Measurements from ENCODE around the gene FAM187B.

The FAM187B gene

DNA sequence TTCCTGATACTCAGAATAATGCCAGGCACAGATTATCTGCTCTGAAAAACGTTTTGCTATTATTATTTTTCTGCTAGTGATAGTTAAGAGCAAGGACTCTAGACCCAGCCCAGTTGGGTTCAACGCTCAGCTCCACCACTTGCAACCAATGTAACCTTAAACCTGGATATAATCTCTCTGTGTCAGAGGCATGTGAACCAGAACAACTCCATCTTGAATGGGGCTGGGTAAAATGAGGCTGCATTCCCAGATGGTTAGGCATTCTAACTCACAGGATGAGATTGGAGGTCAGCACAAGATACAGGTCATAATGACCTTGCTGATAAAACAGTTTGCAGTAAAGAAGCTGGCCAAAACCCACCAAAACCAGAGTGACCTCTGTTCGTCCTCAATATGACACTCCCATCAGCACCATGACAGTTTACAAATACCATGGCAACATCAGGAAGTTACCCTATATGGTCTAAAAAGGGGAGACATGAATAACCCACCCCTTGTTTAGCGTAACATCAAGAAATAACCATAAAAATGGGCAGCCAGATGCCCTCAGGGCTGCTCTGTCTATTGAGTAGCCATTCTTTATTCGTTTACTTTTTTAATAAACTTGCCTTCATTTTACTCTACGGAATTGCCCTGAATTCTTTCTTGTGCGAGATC is 13.6 kb downstream of the FAM187B start:
- no peak overlapping the region for H3K4me3 Mint-ChIP-seq

DNA sequence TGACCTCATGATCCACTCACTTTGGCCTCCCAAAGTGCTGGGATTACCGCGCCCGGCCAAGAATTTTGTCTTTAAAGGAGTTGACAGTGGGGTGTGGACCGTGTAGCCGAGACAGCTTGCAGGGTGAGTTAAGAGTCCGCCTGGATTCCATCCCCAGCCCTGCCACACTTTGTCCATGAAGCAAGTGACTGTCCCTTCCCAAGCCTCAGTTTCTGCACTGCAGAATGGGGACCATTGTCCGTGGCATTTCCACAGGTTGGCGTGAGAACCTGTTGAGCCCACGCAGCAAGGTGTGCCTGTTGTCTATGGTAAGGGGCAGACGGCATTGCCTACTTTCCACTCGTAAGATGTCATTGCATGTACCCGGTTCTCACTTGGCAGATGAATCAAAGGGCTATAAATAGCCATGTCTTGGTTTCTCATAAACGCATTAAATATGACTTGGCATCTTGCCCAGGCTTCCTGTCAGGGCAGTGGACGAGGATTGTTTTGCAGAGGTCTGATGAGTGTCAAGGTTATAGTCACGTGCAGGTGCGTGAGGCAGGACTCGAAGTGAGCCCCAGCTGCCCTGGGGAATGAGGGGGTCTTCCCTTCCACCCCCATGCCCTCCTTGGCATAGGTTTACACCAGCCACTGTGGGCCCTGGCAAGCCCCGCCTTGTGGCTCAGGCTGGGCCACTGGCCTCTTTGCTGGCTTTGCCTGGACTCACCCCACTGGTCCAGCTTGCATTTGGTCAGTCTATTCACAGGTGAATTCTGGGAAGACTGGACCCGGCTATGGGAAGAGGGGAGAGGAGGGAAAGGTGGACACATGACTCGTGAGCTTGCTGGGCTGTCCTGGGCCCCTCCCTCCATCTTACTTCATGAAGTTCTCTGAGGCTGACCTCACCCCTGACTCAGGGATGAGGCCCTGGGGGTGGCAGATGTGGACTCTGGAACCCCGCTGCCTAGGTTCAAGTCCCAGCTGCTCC is 14.6 kb downstream of the FAM187B start:
- no peaks in the 10 kb centered on the region for H3K27me3 Mint-ChIP-seq
- H3K27ac Mint-ChIP-seq = peak overlapping the region; percentile 96
- H3K9me3 Mint-ChIP-seq = peaks cover 13% of the 10 kb centered on the region
- DNase-seq = peak; percentile 76
- peak overlapping the region; percentile 61 for H3K4me3 Mint-ChIP-seq
- H3K4me1 Mint-ChIP-seq (ENCODE audit: low read depth) = peaks cover 74% of the 10 kb centered on the region
- H3K36me3 Mint-ChIP-seq (ENCODE audit: low read depth) = no peaks in the 10 kb centered on the region

More for the DNA sequence above, 13.6 kb downstream of the FAM187B start:
- peak; percentile 14 for DNase-seq
- Mint-ChIP-seq H3K4me1 (ENCODE audit: low read depth) (peaks cover 69% of the 10 kb centered on the region), H3K27ac (peak overlapping the region; percentile 96), H3K36me3 (ENCODE audit: low read depth) (no peaks in the 10 kb centered on the region), H3K27me3 (no peaks in the 10 kb centered on the region), H3K9me3 (peaks cover 13% of the 10 kb centered on the region)

DNA sequence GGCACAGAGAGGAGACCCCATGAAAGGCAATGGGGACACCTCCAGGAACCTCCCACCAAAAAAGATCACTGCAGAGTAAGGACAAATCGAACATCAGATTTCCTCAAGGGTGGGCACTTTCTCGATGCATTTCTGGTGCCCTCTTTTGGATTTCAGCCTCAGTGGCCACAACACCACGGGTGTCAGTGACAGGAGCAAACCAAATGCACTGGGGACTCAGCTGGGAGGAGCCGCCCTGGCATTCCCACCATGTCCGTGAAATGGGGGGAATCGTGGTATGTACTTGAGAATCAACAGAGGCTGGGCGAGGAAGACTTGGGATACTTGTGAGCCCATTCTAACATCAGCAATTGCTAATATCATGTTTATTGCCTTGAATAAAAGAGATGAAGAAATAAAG is 16.3 kb downstream of the FAM187B start:
- H3K9me3 Mint-ChIP-seq = peaks cover 11% of the 10 kb centered on the region
- peak overlapping the region; percentile 35 for H3K4me3 Mint-ChIP-seq
- DNase-seq = peak; percentile 41
- peaks cover 83% of the 10 kb centered on the region for H3K4me1 Mint-ChIP-seq (ENCODE audit: low read depth)
- no peaks in the 10 kb centered on the region for H3K36me3 Mint-ChIP-seq (ENCODE audit: low read depth)
- peak overlapping the region; percentile 96 for H3K27ac Mint-ChIP-seq
- H3K27me3 Mint-ChIP-seq = no peaks in the 10 kb centered on the region

DNA sequence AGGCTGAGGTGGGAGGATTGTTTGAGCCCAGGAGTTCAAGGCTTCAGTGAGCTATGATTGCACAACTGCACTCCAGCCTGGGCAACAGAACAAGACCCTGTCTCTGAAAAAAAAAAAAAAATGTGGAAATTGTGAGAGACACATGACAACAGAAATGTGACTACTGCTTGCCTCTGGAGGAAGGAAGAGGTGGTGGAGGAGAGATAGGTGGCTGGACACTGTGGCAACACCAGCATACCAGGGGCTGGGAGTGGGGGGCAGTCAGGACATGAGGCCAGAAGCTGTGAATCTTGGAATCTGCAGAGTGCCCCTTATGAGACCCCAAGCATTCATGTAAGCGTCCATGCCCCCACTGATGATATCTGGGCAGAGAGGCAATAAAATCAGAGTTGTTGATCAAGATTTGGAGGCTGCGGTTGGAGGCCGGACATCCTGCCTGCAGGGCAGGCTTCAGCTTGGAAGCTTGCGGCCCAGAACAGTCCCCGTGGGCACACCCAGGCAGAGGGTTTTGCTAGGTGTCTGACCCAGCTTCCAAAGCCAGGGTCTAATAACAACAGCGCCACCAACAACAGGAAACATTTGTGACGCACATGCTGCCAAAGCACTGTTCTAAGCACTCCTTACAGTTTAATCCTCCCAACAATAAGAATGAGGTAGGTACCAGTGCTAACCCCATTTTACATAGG is 16.9 kb downstream of the FAM187B start:
- peaks cover 85% of the 10 kb centered on the region for H3K4me1 Mint-ChIP-seq (ENCODE audit: low read depth)
- no peaks in the 10 kb centered on the region for H3K36me3 Mint-ChIP-seq (ENCODE audit: low read depth)
- peak overlapping the region; percentile 96 for H3K27ac Mint-ChIP-seq
- DNase-seq = peak; percentile 64
- peaks cover 7% of the 10 kb centered on the region for H3K9me3 Mint-ChIP-seq
- peak overlapping the region; percentile 35 for H3K4me3 Mint-ChIP-seq
- H3K27me3 Mint-ChIP-seq = no peaks in the 10 kb centered on the region

DNA sequence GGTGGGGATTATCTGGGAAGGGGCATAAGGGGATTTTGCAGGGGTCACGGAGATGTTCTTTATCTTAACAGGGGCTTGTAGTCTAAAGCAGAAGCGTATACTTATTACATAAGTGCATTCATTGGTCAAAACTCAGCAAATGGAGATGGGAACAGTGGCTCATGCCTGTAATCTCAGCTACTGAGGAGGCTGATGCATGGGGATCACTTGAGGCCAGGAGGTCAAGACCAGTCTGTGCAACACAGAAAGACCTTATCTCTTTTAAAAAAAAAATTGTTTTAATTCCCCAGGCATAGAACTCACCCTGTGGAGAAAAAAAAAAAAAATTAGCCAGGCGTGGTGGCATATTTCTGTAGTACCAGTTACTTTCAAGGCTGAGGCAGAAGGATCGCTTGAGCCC is 18.9 kb downstream of the FAM187B start:
- H3K9me3 Mint-ChIP-seq = peaks cover 3% of the 10 kb centered on the region
- no peaks in the 10 kb centered on the region for H3K27me3 Mint-ChIP-seq
- H3K36me3 Mint-ChIP-seq (ENCODE audit: low read depth) = no peaks in the 10 kb centered on the region
- peak; percentile 5 for DNase-seq
- peak overlapping the region; percentile 39 for H3K27ac Mint-ChIP-seq
- no peak overlapping the region for H3K4me3 Mint-ChIP-seq
- peaks cover 85% of the 10 kb centered on the region for H3K4me1 Mint-ChIP-seq (ENCODE audit: low read depth)

DNA sequence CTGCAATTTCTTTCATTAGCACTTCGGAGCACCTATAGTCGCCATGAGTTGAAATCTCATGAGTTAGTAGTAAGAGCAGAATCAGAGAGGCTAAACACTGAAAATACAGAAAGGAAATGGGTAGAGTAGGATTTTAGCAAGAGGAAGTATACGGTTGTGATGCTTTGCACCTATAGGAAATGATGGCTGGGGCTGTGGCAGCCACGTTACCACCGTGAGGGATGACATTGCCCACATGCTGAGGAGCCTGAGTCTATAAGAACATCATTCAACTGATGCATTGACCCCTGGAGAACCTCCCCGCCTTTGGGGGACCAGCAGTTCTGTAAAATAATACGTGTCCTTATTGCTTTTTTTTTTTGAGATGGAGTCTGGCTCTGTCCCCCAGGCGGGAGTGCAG is 20.4 kb downstream of the FAM187B start:
- Mint-ChIP-seq H3K4me3 (no peak overlapping the region), H3K9me3 (peaks cover 3% of the 10 kb centered on the region), H3K27me3 (no peaks in the 10 kb centered on the region), H3K27ac (peak overlapping the region; percentile 91), H3K36me3 (ENCODE audit: low read depth) (no peaks in the 10 kb centered on the region), H3K4me1 (ENCODE audit: low read depth) (peaks cover 85% of the 10 kb centered on the region)
- peak; percentile 24 for DNase-seq

DNA sequence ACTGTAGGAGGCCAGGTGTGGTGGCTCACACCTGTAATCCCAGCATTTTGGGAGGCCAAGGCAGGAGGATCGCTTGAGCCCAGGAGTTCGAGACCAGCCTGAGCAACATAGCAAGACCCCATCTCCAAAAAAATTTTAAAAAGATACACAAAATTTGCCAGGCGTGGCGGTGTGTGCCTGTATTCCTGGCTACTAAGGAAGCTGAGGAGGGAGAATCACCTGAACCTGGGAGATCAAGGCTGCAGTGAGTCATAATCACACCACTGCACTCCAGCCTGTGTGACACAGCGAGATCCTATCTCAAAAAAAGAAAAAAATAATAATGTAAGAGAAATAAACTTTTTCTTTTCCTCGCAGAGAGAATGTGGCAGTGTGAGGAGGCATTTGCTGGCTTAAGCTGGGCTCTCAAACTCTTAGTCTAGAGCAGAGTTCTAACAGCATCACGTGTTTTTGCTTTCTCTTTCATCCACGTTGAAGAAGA is 21.1 kb downstream of the FAM187B start:
- Mint-ChIP-seq H3K36me3 (ENCODE audit: low read depth) (no peaks in the 10 kb centered on the region), H3K4me1 (ENCODE audit: low read depth) (peaks cover 85% of the 10 kb centered on the region), H3K27me3 (no peaks in the 10 kb centered on the region), H3K27ac (peak overlapping the region; percentile 91), H3K9me3 (peaks cover 3% of the 10 kb centered on the region), H3K4me3 (peak overlapping the region; percentile 37)
- DNase-seq = no peak

DNA sequence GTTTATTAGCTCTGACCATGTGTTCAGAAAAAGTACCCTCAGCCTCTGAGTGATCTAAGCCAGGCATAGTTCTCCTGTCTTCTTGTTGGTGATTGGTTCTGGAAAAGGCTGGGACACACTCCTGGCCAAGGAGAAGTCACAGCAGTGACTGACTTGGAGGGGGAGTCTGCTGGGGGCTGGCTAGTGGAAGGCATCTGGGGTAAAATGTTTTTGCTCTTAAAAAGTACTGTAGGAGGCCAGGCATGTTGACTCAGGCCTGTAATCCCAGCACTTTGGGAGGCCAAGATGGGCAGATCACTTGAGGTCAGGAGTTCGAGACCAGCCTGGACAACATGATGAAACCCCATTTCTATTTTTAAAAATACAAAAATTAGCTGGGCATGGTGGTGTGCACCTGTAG is 21.7 kb downstream of the FAM187B start:
- Mint-ChIP-seq H3K36me3 (ENCODE audit: low read depth) (no peaks in the 10 kb centered on the region), H3K27me3 (no peaks in the 10 kb centered on the region)
- peak; percentile 25 for DNase-seq

DNA sequence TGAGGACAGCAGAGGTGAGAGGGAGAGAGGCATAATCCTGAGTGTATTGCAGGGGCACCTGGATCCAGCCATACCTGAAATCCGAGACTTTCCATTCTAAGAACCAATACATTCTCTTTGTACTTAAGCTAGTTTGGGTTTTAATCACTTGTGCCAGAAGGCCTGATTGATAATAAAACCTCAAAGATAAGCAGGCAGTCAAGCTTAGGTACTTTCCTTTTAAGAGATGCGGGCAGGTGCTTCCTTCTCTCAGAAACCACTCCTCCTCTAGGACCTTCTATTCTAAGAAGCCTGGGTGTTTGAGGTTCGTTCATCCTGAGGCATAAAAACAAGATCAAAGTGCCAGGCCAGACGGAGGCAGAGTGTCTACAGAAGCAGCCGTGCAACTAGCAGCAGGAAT is 22.2 kb downstream of the FAM187B start:
- Mint-ChIP-seq H3K36me3 (ENCODE audit: low read depth) (no peaks in the 10 kb centered on the region), H3K4me3 (peak overlapping the region; percentile 49), H3K27me3 (no peaks in the 10 kb centered on the region), H3K27ac (peak overlapping the region; percentile 91), H3K9me3 (peaks cover 3% of the 10 kb centered on the region), H3K4me1 (ENCODE audit: low read depth) (peaks cover 82% of the 10 kb centered on the region)
- DNase-seq = no peak

More for the DNA sequence above, 21.7 kb downstream of the FAM187B start:
- peaks cover 82% of the 10 kb centered on the region for H3K4me1 Mint-ChIP-seq (ENCODE audit: low read depth)
- H3K27ac Mint-ChIP-seq = peak overlapping the region; percentile 91
- H3K4me3 Mint-ChIP-seq = peak overlapping the region; percentile 49
- peaks cover 3% of the 10 kb centered on the region for H3K9me3 Mint-ChIP-seq

DNA sequence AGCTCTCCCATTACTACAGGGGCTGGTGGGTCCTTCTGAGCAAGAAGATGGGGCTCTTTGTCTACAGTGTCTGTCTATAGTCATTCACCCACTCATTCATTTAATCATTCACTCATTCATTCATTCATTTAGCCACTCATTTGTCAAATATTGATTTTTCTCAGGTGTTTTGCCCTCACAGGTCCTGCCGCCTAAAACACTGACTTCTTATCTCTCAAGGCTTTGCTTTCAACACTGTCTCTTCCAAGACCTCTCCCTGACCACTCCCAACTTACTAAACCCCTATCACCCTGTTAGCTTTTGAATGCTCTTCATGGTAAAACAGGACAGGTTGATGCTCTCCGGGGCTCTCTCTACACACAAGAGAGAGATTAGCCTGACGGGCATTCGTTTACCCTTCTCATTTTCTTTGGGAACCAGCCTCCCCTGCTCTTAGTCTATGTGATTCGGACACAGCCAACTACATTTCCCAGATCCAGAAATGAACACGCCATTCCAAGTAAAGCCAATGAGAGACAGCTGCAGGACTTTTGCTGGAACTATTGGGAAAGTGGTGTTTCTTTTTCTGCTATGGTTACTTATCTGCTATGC is 22.7 kb downstream of the FAM187B start:
- peaks cover 3% of the 10 kb centered on the region for H3K9me3 Mint-ChIP-seq
- H3K4me3 Mint-ChIP-seq = no peak overlapping the region
- no peaks in the 10 kb centered on the region for H3K36me3 Mint-ChIP-seq (ENCODE audit: low read depth)
- no peaks in the 10 kb centered on the region for H3K27me3 Mint-ChIP-seq
- peaks cover 85% of the 10 kb centered on the region for H3K4me1 Mint-ChIP-seq (ENCODE audit: low read depth)
- peak overlapping the region; percentile 91 for H3K27ac Mint-ChIP-seq
- DNase-seq = no peak

DNA sequence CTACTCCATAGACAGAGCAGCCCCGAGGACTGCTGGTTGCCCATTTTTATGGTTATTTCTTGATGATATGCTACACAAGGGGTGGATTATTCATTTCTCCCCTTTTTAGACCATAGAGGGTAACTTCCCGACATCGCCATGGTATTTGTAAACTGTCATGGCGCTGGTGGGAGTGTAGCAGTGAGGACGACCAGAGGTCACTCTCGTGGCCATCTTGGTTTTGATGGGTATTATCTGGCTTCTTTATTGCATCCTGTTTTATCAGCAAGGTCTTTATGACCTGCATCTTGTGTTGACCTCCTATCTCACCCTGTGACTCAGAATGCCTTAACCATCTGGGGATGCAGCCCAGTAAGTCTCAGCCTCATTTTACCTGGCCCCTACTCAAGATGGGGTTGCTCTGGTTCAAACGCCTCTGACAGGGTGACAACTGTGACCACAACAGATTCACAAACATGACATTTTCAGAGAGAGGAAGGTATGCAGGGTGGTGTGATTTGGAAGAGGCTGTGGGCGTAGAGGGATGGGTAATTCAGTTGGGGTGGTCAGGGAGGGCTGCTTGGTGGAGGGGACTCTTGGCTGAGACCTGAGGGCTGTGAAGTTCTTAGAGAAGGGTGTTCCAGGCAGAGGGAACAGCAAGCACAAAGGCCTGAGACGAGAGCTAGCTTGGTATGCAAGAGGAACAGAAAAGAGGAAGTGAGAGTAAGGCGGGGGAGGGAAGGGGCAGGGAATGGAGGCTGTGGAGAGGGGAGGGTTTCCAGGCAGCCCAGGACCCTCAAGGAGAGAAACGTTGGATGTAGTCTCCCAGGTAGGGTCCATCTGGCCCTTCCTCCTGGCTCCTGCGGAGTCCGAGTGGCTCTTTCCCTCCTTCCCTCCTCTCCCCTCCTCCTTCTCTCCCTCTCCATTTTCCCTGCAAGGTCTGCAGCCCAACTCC is 23.5 kb downstream of the FAM187B start:
- DNase-seq = no peak
- H3K36me3 Mint-ChIP-seq (ENCODE audit: low read depth) = no peaks in the 10 kb centered on the region
- H3K27me3 Mint-ChIP-seq = no peaks in the 10 kb centered on the region
- H3K4me1 Mint-ChIP-seq (ENCODE audit: low read depth) = peaks cover 82% of the 10 kb centered on the region
- peak overlapping the region; percentile 8 for H3K4me3 Mint-ChIP-seq
- peaks cover 3% of the 10 kb centered on the region for H3K9me3 Mint-ChIP-seq
- peak overlapping the region; percentile 91 for H3K27ac Mint-ChIP-seq

DNA sequence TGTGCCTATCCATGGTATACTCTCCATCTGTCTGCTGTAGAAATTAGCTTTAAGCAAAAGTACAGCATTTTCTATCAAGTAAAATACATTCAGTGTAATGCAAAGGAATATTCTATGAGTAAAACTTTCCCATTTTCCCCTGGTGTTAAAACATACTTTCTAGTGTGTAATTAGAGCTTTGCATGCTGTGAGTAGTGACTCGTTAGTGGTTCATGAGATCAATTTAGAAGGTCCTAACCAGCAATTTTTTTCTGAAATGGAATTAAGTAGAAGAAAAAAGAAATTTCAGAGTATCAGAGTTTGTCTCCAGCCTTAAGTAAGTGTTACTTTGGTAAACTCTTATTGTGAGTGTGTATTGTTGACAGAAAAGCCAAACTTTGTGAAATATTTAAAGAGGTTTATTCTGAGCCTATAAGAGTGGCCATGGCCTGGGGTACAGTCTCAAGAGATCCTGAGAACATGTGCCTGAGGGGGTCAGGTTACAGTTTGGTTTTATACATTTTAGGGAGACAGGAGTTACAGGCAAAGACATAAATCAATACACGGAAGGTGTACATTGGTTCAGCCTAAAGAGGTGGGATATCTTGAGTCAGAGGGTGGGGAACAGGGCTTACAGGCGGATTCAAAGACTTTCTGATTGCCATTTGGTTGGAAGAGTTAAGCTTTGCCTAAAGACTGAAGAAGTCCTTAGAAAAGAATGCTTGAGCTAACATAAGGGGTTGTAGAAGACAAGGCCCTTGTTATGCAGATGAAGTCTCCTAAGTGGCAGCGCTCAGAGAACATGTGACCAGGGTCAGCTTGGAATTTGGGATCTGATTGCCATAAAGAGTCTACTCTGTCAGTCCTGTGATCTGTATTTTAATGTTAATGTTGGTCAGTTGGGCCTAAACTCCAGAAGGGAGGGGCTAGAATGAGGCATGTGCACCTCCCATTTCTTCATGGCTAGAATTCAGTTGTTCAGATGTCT is 25.5 kb downstream of the FAM187B start:
- Mint-ChIP-seq H3K4me1 (ENCODE audit: low read depth) (peaks cover 74% of the 10 kb centered on the region), H3K4me3 (peak overlapping the region; percentile 13), H3K27ac (peak overlapping the region; percentile 91), H3K27me3 (no peaks in the 10 kb centered on the region), H3K36me3 (ENCODE audit: low read depth) (no peaks in the 10 kb centered on the region), H3K9me3 (peaks cover 1% of the 10 kb centered on the region)
- DNase-seq = no peak

All from activated T-cell treated with anti-CD3 and anti-CD28 coated beads, Interleukin-2, amount 50 U/mL, for 24 hours (primary cell).